GM18870 (cell line): Measurements from ENCODE around the gene BRF1.

Experiments
- ATAC-seq: cut with Tn5 transposase; IDR thresholded peaks from one replicate; pipeline ENCODE4 v1.9.1; 2021; ENCODE audit warnings: moderate library complexity; ENCODE audit not compliant: unreplicated experiment

The BRF1 gene

GRCh38 chr14:105229099-105229655, 71.6 kb downstream of the BRF1 start:
- ATAC-seq: no peak

GRCh38 chr14:105228562-105228961, 72.2 kb downstream of the BRF1 start:
- ATAC-seq: no peak

DNA sequence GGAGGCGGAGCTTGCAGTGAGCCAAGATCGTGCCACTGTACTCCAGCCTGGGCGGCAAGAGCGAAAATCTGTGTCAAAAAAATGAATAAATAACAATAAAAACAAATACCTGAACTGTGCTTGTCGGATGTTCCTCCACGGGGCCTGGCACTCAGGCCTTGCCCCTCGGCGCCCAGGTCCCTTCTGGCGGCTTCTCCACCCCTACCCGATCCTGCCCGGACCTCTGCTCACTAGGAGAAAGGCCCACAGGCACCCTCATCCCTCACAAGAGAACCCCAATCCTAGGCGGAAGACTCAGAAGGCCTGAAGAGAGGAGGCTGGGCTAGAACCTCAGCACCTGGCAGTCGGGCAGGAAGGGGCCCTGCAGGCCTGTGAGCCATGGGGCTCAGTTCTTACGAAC, 73.5 kb downstream of the BRF1 start:
- ATAC-seq: no peak

GRCh38 chr14:105226198-105226597, 74.6 kb downstream of the BRF1 start:
- ATAC-seq: no peak

- no peak for ATAC-seq
Measured at GRCh38 chr14:105224845-105225570, 75.8 kb downstream of the BRF1 start.

DNA sequence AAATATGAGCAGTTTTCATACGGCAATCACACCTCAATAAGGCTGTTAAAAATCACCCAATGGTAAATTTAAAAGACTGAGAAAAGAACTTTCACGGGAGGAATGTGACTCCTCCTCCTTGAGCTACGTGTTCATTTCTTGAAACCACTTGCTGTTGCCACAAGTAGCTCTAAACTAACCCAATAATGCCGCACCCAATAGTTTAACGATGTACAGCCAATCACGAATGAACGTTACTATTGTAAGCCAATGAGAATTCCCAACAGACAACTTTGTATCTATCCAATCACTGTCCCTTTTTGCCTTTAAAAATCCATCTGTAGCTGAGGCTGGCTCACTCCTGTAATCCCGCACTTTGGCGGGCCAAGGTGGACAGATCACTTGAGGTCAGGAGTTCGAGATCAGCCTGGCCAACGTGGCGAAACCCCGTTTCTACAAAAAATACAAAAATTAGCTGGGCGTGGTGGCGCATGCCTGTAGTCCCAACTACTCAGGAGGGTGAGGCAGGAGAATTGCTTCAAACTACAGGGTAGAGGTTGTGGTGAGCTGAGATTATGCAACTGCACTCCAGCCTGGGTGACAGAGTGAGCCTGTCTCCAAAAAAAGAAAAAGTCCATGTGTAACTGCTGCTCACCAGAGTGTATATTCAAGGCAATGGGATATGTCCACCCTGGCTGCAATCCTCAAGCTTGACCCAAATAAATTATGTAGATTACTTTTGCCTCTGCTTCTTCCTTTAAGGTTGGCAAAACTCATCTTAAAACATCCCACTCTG, 76.8 kb downstream of the BRF1 start:
- no peak for ATAC-seq

GRCh38 chr14:105223260-105223659, 77.5 kb downstream of the BRF1 start:
- ATAC-seq: no peak

DNA sequence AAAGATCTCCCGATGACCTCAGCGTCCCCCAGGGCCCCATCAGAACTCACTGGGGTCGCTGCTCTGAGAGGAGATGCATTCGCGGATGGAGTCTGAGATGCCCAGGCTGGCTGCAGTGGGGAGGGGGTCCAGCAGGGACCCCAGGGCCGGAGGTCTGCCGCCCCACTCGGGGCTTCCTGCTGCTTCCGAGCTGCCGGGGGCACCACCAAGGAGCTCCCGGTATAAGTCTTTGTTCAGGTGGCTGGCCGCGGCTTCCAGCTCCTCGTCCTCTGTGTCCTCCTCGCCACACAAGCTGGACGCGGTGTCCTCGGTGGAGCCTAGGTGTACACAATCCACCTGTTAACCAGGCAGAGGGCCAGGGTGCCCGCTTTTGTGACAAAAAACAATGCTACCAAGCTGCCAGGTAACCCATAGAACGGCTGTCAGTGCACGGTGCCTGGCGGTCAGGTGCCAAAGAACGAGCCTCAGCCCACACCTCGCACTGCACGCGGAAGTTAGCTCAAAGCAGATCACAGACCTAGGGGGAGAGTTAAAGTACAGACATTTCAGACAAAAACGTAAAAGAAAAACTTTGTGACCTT, 79.1 kb downstream of the BRF1 start:
- ATAC-seq: no peak

DNA sequence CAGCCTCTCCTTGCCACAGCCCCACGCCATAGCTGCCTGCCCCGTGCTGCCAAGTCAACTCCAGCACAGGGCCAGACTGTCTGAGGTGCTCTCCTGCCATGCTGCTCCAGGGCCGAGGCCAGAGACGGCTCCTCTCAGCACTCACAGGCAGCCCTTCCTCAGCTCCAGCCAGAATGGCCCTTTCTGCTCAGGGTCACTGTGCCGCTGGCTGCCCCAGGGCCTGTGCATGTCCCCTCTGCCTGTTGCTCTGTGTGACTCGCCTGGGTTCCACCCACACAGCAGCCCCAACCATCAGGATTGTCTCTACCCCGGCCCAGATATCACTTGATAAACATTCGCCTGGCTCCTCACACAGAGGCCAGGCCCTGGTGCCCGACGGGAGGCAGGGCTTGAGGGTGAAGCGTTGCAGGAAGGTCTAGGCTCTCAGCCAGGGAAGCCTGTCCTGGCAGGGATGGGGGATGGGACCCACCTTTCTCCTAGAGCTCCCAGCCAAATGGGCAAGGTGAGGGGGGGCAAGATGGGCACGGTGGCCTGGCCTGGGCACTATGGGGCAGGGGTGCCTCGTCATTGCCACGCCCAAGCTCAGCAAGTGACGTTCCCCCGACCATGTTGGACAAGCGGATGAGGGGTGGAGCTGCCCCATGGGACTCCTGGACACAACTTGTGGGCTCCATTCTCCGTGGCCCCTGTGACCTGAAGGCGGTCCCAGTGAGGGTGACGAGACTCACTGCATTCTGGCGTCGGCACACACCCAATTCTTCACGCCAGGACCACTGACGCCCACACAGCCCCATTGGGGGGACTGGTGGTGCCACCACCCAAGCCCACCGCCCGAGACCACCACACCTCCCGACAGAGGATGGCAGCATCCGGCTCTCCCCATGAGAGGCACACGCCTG, 79.9 kb downstream of the BRF1 start:
- ATAC-seq: no peak

DNA sequence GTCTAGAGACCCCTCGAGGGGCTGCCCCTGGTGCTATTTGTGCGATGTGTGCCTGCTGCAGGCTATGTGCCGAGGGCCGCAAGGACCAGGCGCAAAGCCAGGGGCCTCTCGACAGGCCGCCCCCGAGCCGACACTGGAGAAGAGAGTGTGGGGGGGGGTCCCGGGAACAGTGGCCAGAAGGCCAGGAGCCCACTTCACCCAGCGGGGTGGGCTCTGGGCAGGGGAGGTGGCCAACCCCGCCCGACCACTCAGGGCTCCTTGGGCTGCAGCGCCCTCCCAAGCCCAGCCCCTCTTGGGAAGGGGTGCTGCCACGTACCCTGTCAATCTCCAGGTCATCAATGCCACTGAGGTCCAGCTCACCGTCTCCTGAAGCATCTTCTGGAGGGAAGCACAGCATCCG, 81.0 kb downstream of the BRF1 start:
- ATAC-seq: no peak

DNA sequence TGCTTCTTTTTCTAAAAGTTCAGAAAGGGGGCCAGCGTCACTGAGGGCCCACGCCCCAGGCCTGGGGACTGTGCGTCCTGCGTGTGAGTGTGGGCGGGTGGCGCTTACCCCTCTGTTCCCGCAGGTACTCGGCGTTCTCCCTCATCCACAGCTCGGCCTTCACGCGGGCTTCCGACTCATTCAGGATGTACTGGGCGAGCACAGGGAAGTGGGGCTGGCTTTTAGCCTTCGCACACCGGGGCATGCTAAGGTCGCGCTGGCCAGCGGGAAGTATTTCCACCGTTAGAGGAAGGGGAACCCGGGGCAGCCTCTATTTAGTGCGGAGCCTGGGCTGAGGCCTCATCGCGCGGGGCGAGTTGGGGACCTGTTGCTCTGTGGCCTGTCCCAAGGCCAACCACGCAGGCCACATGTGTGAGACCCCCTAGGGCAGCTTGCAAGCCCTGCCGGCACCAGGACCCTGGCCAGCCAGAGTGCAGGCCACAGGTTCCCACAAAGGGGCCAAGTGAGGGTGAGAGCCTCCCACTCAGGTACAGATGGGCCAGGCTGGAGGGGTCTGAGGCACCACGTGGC, 81.7 kb downstream of the BRF1 start:
- ATAC-seq: no peak

- no peak for ATAC-seq
Measured at GRCh38 chr14:105218611-105219010, 82.2 kb downstream of the BRF1 start.

DNA sequence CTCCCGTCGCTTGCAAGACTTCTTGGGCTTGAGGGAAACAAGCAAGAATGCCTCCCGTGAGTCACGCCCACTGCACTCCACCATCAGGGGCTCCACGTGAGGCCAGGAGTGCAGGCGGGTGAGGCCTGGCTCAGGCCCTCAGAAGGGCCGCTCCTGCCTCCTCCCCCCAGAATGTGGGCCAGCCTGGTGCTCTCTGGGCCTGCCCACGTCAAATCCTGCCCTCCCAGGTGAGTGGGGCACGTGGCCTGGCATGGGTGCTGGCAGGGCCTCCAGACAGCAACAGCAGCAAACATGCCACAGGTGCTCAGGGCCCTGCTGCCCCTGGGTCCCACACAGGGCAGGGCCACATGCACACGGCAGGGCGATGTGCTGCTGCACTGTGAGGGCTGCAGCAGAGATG, 83.0 kb downstream of the BRF1 start:
- no peak for ATAC-seq

GRCh38 chr14:105216490-105217247, 84.1 kb downstream of the BRF1 start:
- no peak for ATAC-seq

GRCh38 chr14:105215602-105216001, 85.2 kb downstream of the BRF1 start:
- ATAC-seq: no peak

GRCh38 chr14:105214324-105214915, 86.4 kb downstream of the BRF1 start:
- ATAC-seq: no peak

- ATAC-seq: no peak
Measured at GRCh38 chr14:105213361-105213760, 87.4 kb downstream of the BRF1 start.

DNA sequence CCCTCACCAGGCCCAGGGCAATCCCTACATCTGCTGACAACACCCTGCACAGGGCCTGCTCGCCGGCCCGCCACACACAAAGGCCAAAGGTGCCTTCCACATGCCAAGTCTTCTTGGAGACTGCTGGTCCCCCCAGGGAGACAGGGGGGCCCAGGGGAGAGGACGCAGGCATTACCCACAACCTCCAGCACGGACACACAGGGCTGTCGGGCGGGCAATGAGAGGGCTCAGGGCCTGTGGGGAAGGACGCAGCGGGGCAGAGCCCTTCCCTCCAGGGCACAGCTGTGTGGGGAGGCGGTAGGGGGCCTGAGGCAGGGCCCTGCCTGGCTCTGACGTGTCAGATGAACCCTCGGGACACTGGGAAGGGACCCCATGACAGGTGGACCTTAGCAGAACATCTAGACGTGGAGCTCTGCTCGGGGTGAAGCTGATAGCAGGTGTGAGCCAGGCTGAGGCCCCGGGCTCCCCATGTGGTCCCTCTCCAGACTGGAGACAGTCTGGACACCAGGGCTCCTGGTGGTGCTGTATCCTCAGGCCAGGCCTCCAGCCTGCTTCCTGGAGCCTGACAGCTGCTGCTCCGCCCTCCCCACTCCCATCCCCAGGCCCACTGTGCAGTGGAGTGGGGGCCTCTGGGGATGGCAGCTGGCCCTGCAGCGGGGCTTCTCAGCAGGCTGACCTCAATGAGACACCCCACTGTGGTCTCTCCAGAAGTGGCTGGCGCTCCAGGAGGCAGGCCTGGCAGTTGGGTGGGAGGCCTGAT, 88.1 kb downstream of the BRF1 start:
- ATAC-seq: no peak

- ATAC-seq: no peak
Measured at GRCh38 chr14:105211758-105212089, 89.1 kb downstream of the BRF1 start.
